Measurements from ENCODE around the gene TMPRSS11F. TPM values are rescaled to one million over a fixed set of nuclear protein-coding genes. Genes with fewer than 3 reads are reported as not detected.

The TMPRSS11F gene
- total RNA-seq, 3 donors from 2014 or later (not counting 1 experiment from before 2014, with no cell fraction given), result not detected

DNA sequence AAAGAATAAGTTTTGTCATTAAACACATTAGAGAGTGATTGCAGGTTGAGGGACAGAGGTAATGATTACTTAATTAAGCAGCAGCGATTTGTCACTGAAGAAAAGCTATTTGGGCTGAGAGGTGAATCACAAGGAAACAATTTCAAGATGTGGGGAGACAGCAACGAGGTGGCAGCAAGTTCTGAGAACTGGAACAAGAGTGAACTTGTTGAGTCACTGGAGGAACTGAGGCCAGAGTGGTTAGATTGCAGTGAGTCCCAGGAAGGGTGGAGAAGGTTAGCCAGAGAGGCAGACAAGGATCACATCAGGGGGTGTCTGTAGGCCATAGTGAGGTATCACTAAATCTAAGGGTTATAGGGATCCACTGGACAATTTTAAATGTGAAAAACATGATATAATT, 108.5 kb downstream of the TMPRSS11F start:
- H3K27ac ChIP-seq (ENCODE audit: low read length), result no peak overlapping the region
- H3K4me3 Mint-ChIP-seq, result no peak overlapping the region
- ATAC-seq (no peak), DNase-seq (no peak)
- peaks cover 0 to 4% of the 10 kb centered on the region in 2 donors for H3K27me3 Mint-ChIP-seq (ENCODE audit: low read depth in 2 of 2)
- TF ChIP-seq, protein P1, sequence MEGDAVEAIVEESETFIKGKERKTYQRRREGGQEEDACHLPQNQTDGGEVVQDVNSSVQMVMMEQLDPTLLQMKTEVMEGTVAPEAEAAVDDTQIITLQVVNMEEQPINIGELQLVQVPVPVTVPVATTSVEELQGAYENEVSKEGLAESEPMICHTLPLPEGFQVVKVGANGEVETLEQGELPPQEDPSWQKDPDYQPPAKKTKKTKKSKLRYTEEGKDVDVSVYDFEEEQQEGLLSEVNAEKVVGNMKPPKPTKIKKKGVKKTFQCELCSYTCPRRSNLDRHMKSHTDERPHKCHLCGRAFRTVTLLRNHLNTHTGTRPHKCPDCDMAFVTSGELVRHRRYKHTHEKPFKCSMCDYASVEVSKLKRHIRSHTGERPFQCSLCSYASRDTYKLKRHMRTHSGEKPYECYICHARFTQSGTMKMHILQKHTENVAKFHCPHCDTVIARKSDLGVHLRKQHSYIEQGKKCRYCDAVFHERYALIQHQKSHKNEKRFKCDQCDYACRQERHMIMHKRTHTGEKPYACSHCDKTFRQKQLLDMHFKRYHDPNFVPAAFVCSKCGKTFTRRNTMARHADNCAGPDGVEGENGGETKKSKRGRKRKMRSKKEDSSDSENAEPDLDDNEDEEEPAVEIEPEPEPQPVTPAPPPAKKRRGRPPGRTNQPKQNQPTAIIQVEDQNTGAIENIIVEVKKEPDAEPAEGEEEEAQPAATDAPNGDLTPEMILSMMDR (IDR thresholded peaks at IDR 0.05), result no peak
- no peaks in the 10 kb centered on the region for H3K27me3 ChIP-seq (ENCODE audit: control insufficient read depth, insufficient read depth, low read length)
- intact Hi-C loops (cut with micrococcal nuclease), result no loop called here
- WGBS (ENCODE audit: insufficient coverage), result 62% methylated on average over 2 of the region's 2 CpGs
- H3K27ac Mint-ChIP-seq, result no peak overlapping the region
- H3K4me1 ChIP-seq (ENCODE audit: control insufficient read depth, insufficient read depth, low read length), result no peaks in the 10 kb centered on the region
- no peaks in the 10 kb centered on the region for H3K4me1 Mint-ChIP-seq
- H3K36me3 ChIP-seq (ENCODE audit: control insufficient read depth, insufficient read depth, low read length), result no peaks in the 10 kb centered on the region
- no peak overlapping the region for H3K4me3 ChIP-seq (ENCODE audit: low read length)
- no peaks in the 10 kb centered on the region for H3K36me3 Mint-ChIP-seq
- H3K9me3 ChIP-seq (ENCODE audit: control insufficient read depth, insufficient read depth, low read length), result no peaks in the 10 kb centered on the region
- H3K9me3 Mint-ChIP-seq, result peaks cover 0 to 5% of the 10 kb centered on the region in 2 donors

GRCh38 chr4:68011684-68012083, 118.0 kb downstream of the TMPRSS11F start:
- Mint-ChIP-seq H3K4me1 (no peaks in the 10 kb centered on the region), H3K27ac (no peak overlapping the region), H3K4me3 (no peak overlapping the region), H3K36me3 (no peaks in the 10 kb centered on the region), H3K9me3 (peaks cover 0 to 5% of the 10 kb centered on the region in 2 donors), H3K27me3 (ENCODE audit: low read depth in 2 of 2) (peaks cover 3 to 7% of the 10 kb centered on the region in 2 donors)
- no peaks in the 10 kb centered on the region for H3K9me3 ChIP-seq (ENCODE audit: control insufficient read depth, insufficient read depth, low read length)
- no peaks in the 10 kb centered on the region for H3K36me3 ChIP-seq (ENCODE audit: control insufficient read depth, insufficient read depth, low read length)
- no peaks in the 10 kb centered on the region for H3K4me1 ChIP-seq (ENCODE audit: control insufficient read depth, insufficient read depth, low read length)
- H3K27me3 ChIP-seq (ENCODE audit: control insufficient read depth, insufficient read depth, low read length), result no peaks in the 10 kb centered on the region
- TF ChIP-seq, protein P1 (IDR thresholded peaks at IDR 0.05), result no peak
- intact Hi-C loops (cut with micrococcal nuclease), result no loop called here
- H3K27ac ChIP-seq (ENCODE audit: low read length), result no peak overlapping the region
- H3K4me3 ChIP-seq (ENCODE audit: low read length), result no peak overlapping the region
- DNase-seq (no peak), ATAC-seq (no peak)

Other genes starting within 250 kb of the TMPRSS11F start
- not detected for gene TMPRSS11D, start 245.9 kb downstream of the TMPRSS11F start, total RNA-seq
- gene TMPRSS11A, start 166.4 kb downstream of the TMPRSS11F start, total RNA-seq, result not detected
- gene TMPRSS11B, start 115.8 kb upstream of the TMPRSS11F start, total RNA-seq, result not detected
- gene YTHDC1, start 220.2 kb upstream of the TMPRSS11F start, total RNA-seq, result 100 to 1,000 TPM; 225 to 320 (median 270) TPM